GM12878 (cell line): ENCODE results near the gene CAMK2N2. TPM values are rescaled to one million over a fixed set of nuclear protein-coding genes. Genes with fewer than 3 reads are reported as not detected.
A peak's percentile ranks its signal among the peaks of the same experiment; 100 is the strongest.

Source experiments
- CBFB ChIP-seq: IDR thresholded peaks from 2 replicates; pipeline ENCODE4 v1.6.1; 2016; ENCODE audit warnings: antibody characterized with exemption, low read depth
- CHD1 ChIP-seq: IDR thresholded peaks from 2 replicates; pipeline ENCODE4 v1.6.1; 2012; ENCODE audit warnings: low read depth, low read length, improper control_type of control experiment
- CHD4 ChIP-seq: fragments of 200-600 bp; sonication (generic); IDR thresholded peaks from 2 replicates; pipeline ENCODE4 v1.6.1; 2016; ENCODE audit warnings: mild to moderate bottlenecking
- EED ChIP-seq: sonication (generic); IDR thresholded peaks from 2 replicates; pipeline ENCODE4 v1.6.1; 2016; ENCODE audit warnings: antibody characterized with exemption, low read depth
- ESRRA ChIP-seq: IDR thresholded peaks from 2 replicates; pipeline ENCODE4 v1.6.1; 2012; ENCODE audit warnings: mild to moderate bottlenecking, low read length, improper control_type of control experiment
- FOS ChIP-seq: IDR thresholded peaks from 3 replicates; pipeline ENCODE4 v1.6.1; 2011; ENCODE audit warnings: borderline replicate concordance; ENCODE audit not compliant: insufficient read length; ENCODE audit errors: extremely low read depth
- JUND ChIP-seq: IDR thresholded peaks from 2 replicates; pipeline ENCODE4 v1.6.1; 2012; ENCODE audit warnings: low read depth, mild to moderate bottlenecking, low read length, improper control_type of control experiment, moderate library complexity
- KDM1A ChIP-seq: fragments of 200-600 bp; sonication (generic); IDR thresholded peaks from 2 replicates; pipeline ENCODE4 v1.6.1; 2016; ENCODE audit warnings: borderline replicate concordance
- KLF5 ChIP-seq: fragments of 450-650 bp; IDR thresholded peaks from 2 replicates; pipeline ENCODE4 v1.6.1; 2014; ENCODE audit warnings: mild to moderate bottlenecking; ENCODE audit not compliant: partially characterized antibody
- NR2F1 ChIP-seq: fragments of 450-650 bp; conservative IDR thresholded peaks from 2 replicates; pipeline ENCODE4 v1.6.1; 2017; ENCODE audit warnings: mild to moderate bottlenecking
- PKNOX1 ChIP-seq: fragments of 450-650 bp; IDR thresholded peaks from 2 replicates; pipeline ENCODE4 v1.6.1; 2016; ENCODE audit warnings: mild to moderate bottlenecking
- POLR2A ChIP-seq: IDR thresholded peaks from 2 replicates; pipeline ENCODE4 v1.6.1; 2011; ENCODE audit warnings: low read depth, mild to moderate bottlenecking, low read length
- POU2F2 ChIP-seq: IDR thresholded peaks from 3 replicates; pipeline ENCODE4 v1.6.1; 2011; ENCODE audit warnings: low read depth, mild to moderate bottlenecking, low read length, borderline replicate concordance
- RBBP5 ChIP-seq: fragments of 200-600 bp; sonication (generic); conservative IDR thresholded peaks from 2 replicates; pipeline ENCODE4 v1.6.1; 2016
- RFX5 ChIP-seq: IDR thresholded peaks from 2 replicates; pipeline ENCODE4 v1.6.1; 2011; ENCODE audit warnings: low read depth, low read length, improper control_type of control experiment
- SP1 ChIP-seq: IDR thresholded peaks from one replicate; pipeline ENCODE4 v1.6.1; 2011; ENCODE audit warnings: low read depth, low read length
- SUZ12 ChIP-seq: fragments of 200-600 bp; sonication (generic); IDR thresholded peaks from one replicate; pipeline ENCODE4 v1.6.1; 2018; ENCODE audit warnings: antibody characterized with exemption, mild to moderate bottlenecking; ENCODE audit not compliant: unreplicated experiment
- TARDBP ChIP-seq: IDR thresholded peaks from 2 replicates; pipeline ENCODE4 v1.6.1; 2016; ENCODE audit warnings: borderline replicate concordance
- YBX1 ChIP-seq: fragments of 450-650 bp; IDR thresholded peaks from 2 replicates; pipeline ENCODE4 v1.6.1; 2016; ENCODE audit warnings: antibody characterized with exemption
- ZBTB33 ChIP-seq: fragments of 450-650 bp; IDR thresholded peaks from 2 replicates; pipeline ENCODE4 v1.6.1; 2017; ENCODE audit warnings: mild to moderate bottlenecking
- ZNF207 ChIP-seq: fragments of 450-650 bp; IDR thresholded peaks from 2 replicates; pipeline ENCODE4 v1.6.1; 2014; ENCODE audit warnings: antibody characterized with exemption, mild to moderate bottlenecking, borderline replicate concordance
- polyA plus RNA-seq, 11 experiments: library from polyadenylated mRNA; depleted of rRNA in 4 of 11; unstranded in 6 of 11; stranded (reverse) in 5 of 11; fragments of >200 nt; fragmentation: Nextera tagmentation in 4 of 11; fragmentation: Illumina TruSeq in 1 of 11; extraction: Ambion mirVana in 4 of 11; extraction: Trizol in 1 of 11; gene quantifications; 1 replicate in 1 of 11; 2 replicates in 10 of 11; pipeline versions ENCODE4 v1.2.1 to v1.2.3, GENCODE V29; 2011 to 2016; ENCODE audit warnings: inconsistent platforms in 2 of 11, missing spikeins in 2 of 11, low read depth in 1 of 11
- total RNA-seq, 4 experiments: library from RNA; depleted of rRNA in 3 of 4; stranded (reverse); fragments of >200 nt in 3 of 4; fragmentation: Illumina TruSeq in 1 of 4; extraction: Trizol in 1 of 4; gene quantifications; 2 replicates each; pipeline versions ENCODE4 v1.2.1 to v1.2.3, GENCODE V29; 2013 to 2021
- TF ChIP-seq, protein P1 (sequence below): fragments of 450-650 bp; IDR thresholded peaks from 2 replicates; pipeline ENCODE4 v1.6.1; 2016; ENCODE audit warnings: mild to moderate bottlenecking, moderate library complexity, borderline replicate concordance
- TF ChIP-seq, protein P2 (sequence below): fragments of 450-650 bp; IDR thresholded peaks from 2 replicates; pipeline ENCODE4 v1.6.1; 2017; ENCODE audit warnings: borderline replicate concordance

The CAMK2N2 gene
- total and polyA plus RNA-seq, 10 of the 15 experiments (the other 5 are each of a cell fraction or from before 2014, with no cell fraction given), result 0.06 to 1.4 (median 0.45) TPM; not detected in 1

GRCh38 chr3:184248454-184249411 lies 12.6 kb downstream of the CAMK2N2 start, which contains the start of gene ALG3 (continued):
- no peak for TF ChIP-seq CHD1
- TF ChIP-seq CHD4, result no peak
- no peak for TF ChIP-seq ZNF207
- peak; percentile 68; the same call in 1 of the 2 replicates for TF ChIP-seq CBFB
- 0 out of 2 replicates have a peak, but pooled peaks have one; percentile 60 for TF ChIP-seq TARDBP
- no peak for TF ChIP-seq YBX1
- TF ChIP-seq NR2F1, result peak; percentile 57
- peak; percentile 70; the same call in 1 of the 2 replicates for TF ChIP-seq ESRRA
- peak; percentile 99 for TF ChIP-seq POLR2A
- TF ChIP-seq, protein P1, sequence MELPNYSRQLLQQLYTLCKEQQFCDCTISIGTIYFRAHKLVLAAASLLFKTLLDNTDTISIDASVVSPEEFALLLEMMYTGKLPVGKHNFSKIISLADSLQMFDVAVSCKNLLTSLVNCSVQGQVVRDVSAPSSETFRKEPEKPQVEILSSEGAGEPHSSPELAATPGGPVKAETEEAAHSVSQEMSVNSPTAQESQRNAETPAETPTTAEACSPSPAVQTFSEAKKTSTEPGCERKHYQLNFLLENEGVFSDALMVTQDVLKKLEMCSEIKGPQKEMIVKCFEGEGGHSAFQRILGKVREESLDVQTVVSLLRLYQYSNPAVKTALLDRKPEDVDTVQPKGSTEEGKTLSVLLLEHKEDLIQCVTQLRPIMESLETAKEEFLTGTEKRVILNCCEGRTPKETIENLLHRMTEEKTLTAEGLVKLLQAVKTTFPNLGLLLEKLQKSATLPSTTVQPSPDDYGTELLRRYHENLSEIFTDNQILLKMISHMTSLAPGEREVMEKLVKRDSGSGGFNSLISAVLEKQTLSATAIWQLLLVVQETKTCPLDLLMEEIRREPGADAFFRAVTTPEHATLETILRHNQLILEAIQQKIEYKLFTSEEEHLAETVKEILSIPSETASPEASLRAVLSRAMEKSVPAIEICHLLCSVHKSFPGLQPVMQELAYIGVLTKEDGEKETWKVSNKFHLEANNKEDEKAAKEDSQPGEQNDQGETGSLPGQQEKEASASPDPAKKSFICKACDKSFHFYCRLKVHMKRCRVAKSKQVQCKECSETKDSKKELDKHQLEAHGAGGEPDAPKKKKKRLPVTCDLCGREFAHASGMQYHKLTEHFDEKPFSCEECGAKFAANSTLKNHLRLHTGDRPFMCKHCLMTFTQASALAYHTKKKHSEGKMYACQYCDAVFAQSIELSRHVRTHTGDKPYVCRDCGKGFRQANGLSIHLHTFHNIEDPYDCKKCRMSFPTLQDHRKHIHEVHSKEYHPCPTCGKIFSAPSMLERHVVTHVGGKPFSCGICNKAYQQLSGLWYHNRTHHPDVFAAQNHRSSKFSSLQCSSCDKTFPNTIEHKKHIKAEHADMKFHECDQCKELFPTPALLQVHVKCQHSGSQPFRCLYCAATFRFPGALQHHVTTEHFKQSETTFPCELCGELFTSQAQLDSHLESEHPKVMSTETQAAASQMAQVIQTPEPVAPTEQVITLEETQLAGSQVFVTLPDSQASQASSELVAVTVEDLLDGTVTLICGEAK, result peak; percentile 92
- TF ChIP-seq RFX5, result no peak
- no peak for TF ChIP-seq JUND
- 0 out of 2 replicates have a peak, but pooled peaks have one; percentile 84 for TF ChIP-seq RBBP5
- TF ChIP-seq, protein P2, sequence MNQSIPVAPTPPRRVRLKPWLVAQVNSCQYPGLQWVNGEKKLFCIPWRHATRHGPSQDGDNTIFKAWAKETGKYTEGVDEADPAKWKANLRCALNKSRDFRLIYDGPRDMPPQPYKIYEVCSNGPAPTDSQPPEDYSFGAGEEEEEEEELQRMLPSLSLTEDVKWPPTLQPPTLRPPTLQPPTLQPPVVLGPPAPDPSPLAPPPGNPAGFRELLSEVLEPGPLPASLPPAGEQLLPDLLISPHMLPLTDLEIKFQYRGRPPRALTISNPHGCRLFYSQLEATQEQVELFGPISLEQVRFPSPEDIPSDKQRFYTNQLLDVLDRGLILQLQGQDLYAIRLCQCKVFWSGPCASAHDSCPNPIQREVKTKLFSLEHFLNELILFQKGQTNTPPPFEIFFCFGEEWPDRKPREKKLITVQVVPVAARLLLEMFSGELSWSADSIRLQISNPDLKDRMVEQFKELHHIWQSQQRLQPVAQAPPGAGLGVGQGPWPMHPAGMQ, result no peak
- no peak for TF ChIP-seq KLF5
- TF ChIP-seq SP1, result peak; percentile 81
- TF ChIP-seq SUZ12, result no peak
- TF ChIP-seq KDM1A, result no peak
- no peak for TF ChIP-seq EED
- no peak for TF ChIP-seq ZBTB33
- TF ChIP-seq PKNOX1, result no peak
- peak; percentile 82 for TF ChIP-seq POU2F2
- no peak for TF ChIP-seq FOS
